Measurements from ENCODE around the gene TBC1D19. TPM values are rescaled to one million over a fixed set of nuclear protein-coding genes. Genes with fewer than 3 reads are reported as not detected.
"Not testable (repeated sequence)": the region's sequence is repeated elsewhere in the genome, so short reads cannot be mapped to it uniquely, and the experiment has no call there.

The TBC1D19 gene
- polyA plus RNA-seq, 1 donor: 10.4 TPM

DNA sequence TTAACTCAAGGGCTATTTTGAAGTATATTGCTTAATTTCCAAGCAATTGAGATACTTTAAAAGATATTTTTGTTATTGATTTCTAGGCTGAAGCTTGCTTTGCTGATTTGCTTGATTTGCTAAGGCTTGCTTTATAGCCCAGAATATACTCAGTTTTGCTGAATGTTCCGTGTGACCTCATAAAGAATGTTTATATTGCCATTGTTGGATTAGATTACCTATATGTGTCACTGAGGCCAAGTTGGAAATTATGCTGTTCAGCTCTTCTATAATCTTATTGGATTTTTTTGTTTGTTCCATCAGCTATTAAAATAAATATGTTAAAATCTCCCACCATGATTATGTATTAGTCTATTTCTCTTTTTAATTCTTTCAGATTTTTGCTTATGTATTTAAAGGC lies 13.0 kb downstream of the TBC1D19 start:
- no peak for DNase-seq (ENCODE audit: low read depth)

DNA sequence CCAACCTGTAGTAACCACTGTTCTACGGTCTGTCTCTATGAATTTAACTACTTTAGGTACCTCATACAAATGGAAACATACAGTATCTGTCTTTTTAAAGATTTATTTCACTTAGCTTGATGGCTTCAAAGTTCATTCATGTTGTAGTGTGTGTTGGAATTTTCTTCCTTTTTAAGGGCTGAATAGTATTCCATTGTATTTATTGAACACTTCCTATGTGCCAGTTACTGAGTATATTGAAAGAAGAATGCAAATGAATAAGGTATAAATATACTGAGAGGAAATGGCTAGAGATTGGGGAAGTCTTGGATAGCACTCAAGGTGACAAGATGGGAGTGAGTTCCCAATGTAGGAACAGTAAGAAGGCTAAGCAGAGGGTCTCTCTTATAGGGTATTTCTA lies 17.3 kb downstream of the TBC1D19 start:
- no peak for DNase-seq (ENCODE audit: low read depth)

DNA sequence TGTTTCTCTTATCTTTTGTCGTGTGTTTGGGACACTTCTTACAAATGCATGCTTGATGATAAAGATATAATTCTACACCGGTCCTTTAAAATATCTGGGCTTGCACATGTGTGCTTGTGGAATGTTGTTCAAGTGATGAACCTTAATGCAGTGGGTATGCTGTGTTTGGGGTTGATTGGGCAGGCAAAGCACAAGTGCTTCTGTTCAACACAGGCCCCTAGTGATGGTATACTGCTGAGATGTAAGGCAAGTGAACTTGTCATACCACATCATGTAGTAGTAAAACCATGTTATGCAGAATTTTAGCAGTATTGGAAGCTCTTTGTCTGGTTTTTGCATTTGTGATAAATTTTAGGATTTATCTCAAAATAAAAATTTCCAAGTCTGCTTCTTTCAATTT lies 23.9 kb downstream of the TBC1D19 start:
- DNase-seq (ENCODE audit: low read depth): no peak

DNA sequence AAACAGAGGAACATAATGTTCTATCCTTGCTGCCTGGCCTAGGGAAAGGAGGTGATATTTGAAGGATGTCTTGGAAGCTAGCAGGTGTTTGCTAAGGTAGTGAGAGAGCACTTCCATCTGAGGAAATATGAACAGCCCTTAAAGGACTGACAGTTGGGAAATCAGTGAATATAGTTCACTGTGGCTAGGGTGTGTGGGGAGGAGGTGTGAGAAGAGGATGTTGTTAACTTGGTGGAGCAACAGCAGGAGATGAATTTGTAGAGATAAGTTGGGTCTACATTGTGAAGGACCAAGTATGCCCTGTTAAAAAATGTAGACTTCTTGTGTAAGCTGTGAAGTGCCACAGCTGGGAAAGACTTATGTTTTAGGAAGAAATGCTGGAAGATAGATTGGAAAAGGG lies 25.5 kb downstream of the TBC1D19 start:
- DNase-seq (ENCODE audit: low read depth): no peak

DNA sequence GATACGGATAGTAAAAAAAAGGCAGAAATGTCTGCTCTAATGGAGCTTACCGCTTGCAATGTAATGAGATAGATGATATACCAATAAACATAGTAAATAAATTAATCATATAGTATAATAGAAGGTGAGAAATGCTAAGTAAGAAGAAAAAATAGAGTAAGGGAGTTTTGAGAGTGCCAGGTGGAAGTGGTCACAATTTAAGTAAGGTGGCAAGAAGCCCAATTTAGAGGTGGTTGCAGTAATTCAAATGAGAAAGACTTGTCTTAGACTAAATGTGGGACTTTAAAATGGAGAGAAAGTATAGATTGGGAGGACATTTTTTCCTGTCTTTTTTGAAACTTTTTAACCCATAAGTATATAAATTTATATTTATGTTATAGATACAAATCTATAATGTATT lies 26.0 kb downstream of the TBC1D19 start:
- DNase-seq (ENCODE audit: low read depth): no peak

DNA sequence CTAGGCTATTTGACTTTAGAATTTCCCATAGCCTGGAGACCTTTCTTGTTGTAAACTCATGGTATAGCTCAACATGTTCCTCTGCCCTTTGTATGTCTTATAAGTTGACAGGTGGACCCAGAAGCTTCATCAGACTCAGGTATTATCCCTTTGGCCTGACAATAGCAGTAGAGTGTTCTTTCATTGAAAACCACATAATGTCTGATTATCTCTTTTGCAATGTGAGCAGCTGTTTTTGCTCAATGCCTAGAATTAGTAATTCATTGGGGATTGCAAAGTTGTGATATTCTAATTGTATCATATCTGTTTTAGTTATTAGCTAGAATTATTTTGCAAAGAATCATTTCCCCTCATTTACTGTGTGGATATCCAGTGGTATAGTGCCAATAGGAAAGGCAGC lies 27.5 kb downstream of the TBC1D19 start:
- no peak for DNase-seq (ENCODE audit: low read depth)

DNA sequence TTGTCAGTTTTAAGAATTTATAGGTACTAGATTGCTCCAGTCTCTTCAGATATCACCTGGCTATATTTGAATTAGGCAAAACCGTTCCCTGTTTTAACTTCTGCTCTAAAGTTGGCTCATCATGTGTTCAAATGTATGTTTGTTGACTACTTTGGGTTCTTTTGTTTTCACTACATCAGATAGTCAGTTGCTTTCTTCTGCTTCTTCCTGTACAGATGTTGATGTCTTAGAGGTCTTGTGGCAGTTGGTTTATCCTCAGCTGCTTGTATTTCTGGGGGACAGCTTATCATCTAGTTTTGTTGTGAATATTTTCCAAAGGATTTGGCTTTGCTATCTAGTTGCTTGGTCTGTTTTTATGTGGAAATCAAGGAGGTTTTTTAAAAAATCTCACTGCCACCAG lies 28.0 kb downstream of the TBC1D19 start:
- DNase-seq (ENCODE audit: low read depth): no peak

DNA sequence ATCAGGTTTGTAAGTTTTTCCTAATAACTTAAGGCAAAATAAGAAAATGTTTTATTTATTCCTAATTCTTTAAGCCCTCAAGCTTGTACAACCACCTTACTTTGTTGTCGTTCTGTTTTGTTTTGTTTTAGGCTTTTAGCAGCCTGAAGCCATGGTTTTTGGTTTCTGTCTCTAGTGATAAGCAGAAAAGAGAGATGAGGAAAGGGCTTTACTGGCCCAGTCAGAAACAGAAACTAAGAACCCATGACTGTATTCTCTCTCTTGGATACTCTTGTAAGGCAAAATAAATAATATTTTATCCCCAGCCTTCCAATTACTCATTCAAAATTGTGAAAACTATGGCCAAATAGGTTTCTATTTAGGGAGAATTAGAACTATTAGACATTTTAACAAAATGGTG lies 29.4 kb downstream of the TBC1D19 start:
- DNase-seq (ENCODE audit: low read depth): no peak

DNA sequence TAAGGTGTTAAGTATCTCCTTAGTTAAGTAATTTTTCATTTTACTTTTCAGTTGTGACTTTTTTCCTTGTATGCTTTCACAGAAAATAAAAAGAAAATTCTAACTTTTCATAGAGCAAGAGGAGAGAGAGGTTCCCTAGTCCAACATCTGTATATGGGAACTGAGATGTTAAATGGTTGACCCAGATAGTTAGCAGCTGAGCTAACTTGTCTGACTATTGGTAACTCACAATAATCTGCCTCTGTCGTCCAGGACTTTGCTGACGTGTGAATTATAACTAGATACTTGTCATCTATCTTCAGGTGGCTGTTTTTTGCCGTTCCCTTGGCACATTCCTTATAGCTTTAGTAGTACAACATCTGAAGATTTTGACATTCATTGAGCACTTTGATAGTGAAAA lies 29.9 kb downstream of the TBC1D19 start:
- no peak for DNase-seq (ENCODE audit: low read depth)

DNA sequence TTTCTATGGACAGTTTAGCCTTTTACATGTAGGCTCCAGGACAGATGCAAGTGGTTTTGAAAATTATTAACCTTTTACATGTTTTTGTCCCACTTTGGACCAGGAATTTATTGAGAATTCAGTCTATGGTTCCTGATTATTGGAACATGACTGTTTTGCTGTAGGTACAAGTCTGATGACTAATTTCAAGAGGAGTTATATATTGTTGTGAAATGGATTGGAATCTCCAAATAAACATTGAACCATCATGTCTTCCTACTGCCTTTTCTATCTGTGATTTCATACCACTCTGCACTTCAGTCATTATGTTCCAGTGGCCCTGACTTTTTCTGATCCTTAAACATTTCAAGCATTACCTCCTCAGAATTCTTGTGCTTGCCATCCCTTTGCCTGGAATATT lies 35.9 kb downstream of the TBC1D19 start:
- DNase-seq (ENCODE audit: low read depth): no peak

DNA sequence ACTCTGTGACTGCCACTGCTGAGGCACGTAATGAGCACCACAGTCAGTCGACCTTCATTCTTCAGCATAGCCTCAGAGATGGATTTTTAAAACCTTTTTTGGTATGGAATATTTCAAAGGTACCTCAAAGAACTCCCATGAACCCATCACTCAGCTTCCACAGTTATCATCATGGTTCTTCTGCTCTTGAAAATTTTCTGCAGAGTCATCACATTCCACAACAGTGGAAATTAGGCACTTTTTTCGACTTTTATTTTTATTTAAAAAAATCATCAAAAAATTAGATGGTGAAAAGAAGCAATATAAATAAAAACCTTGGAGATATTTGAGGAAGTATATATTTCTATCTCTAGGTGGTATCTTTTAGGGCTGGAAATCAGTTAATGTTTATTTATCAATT lies 37.5 kb downstream of the TBC1D19 start:
- no peak for DNase-seq (ENCODE audit: low read depth)

DNA sequence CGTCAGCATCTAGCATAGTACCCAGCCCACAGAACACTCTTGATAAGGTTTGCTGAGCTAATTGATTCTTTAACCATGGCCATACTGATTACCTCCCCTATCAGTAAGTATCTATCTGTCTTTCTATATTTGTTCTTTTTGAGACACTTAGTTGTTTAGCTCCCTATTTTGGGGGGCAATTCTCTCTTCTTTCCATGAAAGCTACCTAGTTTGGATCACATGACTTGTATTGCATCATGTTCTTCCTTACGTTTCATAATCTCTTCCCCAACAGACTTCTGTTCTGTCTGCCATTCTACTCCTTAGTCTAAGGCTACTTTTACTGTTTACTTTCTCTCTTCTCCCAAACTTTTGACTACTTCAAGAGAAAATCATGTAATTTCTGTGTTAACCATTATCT lies 39.0 kb downstream of the TBC1D19 start:
- no peak for DNase-seq (ENCODE audit: low read depth)

DNA sequence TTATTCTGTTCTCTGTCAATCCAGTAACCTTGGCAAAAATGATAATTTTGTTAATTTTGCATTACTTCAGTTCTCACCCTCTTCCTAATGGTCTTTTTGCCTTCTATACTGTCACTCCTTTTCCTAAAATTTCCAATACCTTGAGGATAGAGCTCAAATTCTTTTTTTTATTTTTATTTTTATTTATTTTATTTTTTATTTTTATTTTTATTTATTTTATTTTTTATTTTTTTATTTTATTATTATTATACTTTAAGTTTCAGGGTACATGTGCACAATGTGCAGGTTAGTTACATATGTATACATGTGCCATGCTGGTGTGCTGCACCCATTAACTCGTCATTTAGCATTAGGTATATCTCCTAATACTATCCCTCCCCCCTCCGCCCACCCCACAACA lies 42.8 kb downstream of the TBC1D19 start:
- not testable (repeated sequence) for DNase-seq (ENCODE audit: low read depth)

DNA sequence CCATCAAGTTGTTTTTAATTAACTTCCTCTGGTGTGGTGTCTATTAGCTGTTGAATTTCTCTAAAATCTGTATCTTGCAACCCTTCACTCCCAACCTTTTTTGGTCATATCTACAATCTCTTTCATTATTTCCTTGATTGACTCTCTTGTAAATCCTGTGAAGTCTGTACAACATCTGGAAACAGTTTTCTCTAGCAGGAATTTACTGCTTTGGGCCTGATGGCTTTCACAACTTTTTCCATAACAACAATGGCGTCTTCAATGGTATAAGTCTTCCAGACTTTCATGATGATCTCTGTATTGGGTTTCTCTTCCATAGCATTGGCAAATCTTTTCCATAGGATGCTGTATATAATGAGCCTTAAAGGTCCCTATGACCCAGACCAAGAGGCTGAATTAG lies 49.0 kb downstream of the TBC1D19 start:
- DNase-seq (ENCODE audit: low read depth): no peak

DNA sequence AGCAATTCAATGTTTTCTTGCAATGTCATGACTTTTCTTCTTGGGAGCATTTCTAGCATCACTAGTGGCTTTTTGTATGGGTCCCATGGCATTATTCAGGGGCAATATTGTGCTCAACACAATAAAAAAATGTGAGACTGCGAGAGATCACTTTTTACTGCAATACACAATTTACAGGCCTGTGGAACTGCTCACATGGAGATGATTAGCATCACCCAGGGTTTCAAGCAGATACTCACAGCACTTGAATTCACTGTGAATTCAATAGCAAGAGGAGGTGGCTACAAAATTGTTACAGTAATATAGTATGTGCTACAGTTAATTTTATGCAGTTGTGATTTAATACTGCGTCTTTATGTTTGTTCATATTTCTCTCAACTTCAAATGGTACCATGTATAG lies 50.4 kb downstream of the TBC1D19 start:
- DNase-seq (ENCODE audit: low read depth): no peak

DNA sequence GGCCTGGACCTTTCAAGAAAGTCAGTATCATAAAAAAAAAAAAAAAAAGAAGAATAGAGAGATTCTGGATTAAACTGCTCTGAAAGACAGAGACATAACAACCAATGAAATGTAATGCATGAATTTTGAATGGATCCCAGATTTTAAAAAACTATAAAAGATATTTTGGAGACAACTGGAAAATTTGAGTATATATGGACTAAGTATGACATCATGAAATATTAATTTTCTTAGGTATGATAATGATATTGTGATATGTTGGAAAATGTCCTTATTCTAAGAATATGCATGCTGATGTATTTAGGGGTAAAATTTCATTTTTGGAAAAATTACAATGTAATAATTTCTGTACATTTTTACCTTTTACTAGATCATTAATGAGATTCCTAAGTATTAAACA lies 52.6 kb downstream of the TBC1D19 start:
- DNase-seq (ENCODE audit: low read depth): no peak

DNA sequence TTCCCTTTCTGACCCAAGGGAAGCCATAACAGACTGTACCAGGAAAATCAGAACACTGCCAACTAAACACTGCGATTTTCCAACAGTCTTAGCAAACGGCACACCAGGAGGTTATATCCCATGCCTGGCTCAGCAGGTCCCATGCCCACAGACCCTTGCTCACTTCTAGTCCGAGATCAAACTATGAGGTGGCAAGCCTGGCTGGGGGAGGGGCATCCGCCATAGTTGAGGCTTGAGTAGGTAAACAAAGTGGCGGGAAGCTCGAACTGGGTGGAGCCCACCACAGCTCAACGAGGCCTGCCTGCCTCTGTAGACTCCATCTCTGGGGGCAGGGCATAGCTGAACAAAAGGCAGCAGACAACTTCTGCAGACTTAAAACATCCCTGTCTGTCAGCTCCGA lies 56.8 kb downstream of the TBC1D19 start:
- not testable (repeated sequence) for DNase-seq (ENCODE audit: low read depth)

DNA sequence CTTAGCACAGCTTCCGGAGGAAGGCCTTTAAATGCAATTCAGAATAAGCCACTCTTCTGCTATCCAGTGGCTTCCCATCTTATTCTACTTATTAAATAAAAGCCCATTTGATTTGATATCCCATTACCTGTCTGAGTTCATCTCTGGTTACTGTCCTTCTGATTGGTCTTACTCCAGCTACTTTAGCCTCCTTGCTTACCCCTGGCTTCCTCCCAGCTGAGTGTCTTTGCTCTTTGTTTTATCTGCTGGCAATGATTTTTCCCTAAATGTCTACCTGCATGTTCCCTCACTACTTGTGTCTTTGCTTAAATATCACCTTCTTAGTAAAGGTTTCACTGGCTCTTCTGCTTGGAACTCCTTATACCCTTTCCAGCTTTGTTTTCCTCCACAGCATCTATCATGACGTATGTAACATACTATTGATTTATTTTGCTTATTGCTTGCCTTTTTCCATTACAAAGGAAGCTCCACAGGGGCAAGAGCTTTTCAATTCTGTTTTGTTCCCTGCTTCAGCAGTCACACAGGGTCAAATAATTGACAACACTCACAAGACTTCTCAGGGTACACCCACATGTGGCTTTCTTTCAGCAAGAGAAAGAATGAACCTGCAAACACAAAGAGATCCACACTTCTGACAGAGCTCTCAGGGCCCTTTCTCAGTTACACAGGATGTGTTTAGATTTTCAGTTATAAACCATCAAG lies 63.8 kb downstream of the TBC1D19 start:
- DNase-seq (ENCODE audit: low read depth): no peak

DNA sequence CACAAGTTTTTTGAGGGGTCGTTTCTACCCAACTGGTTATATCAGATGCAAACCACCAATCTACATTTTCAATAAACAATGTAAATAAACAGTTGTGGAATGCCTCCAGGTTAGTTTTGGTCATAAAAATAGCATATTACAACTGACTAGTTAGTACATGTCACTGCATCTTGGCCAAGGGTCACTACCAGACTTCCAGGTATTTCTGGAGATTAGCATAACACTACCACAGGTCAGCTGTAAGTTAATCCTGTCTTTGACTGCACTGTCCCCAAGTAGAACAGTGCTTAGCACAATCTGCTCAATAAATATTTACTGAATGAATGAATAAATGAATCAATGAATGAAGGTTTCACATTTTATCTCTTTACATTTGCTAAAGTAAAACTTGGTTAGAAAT lies 64.4 kb downstream of the TBC1D19 start:
- DNase-seq (ENCODE audit: low read depth): no peak

DNA sequence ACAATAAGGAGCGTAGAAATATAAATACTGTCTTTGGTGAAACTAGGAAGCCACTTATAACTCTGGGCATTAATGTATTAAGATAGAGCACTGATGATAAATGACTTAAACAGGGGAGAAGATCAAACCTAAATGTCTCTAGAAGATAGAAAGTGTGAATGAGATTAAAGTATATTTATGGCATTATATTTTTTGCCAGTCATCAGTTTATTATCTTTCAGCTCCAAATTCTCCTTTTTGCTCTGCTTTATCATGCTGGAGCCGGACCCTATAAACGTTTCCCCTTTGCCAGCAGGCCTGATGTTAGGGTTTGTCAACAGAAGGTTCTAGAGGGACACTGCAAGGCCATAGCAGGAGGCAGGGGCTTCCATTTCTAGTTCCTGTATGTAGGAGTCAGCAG lies 76.4 kb downstream of the TBC1D19 start:
- DNase-seq (ENCODE audit: low read depth): no peak

DNA sequence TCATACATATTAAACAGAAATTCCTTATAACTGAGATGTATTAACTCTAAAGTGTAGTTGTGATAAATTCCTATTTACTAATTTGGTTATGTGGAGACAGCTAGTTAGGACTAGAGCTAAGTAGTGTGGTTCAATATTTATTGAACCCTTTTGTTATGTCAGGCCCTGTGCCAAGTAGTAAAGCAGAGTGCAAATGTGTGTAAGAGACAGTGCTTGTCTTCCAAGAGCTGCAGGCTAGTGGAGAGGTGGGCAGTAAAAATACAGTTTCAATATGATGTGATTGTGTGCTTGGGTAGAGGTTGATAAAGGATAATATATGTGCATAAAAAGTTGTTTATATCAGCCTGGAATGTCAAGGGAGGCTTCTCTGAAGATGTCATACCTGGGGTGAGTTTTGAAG lies 80.0 kb downstream of the TBC1D19 start:
- no peak for DNase-seq (ENCODE audit: low read depth)

DNA sequence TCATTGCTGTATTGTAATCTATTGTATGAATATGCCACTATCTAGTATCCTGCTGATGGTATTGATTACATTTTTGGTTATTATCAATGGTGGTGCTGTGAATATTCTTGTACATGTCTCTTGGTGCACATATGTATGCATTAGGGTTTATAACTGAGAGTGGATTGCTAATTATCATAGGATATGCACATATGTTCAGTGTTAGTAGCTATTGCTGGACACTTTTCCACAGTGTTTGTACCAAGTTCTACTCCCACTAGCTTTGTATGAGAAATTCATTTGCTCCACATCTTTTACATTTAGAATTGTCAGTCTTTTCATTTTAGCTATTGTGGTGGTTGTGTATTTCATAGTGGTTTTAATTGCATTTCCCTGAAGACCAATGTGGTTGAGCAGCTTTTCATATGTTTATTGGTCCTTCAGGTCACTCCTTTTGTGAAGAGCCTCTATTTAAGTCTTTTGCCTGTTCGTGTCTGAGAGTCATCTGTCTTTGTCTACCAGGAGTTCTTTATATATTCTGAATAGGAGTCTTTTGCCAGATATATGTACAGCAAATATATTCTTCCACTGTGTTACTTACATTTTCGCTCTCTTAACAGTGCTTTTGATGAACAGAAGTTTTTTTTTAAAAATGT lies 87.1 kb downstream of the TBC1D19 start:
- DNase-seq (ENCODE audit: low read depth): no peak

DNA sequence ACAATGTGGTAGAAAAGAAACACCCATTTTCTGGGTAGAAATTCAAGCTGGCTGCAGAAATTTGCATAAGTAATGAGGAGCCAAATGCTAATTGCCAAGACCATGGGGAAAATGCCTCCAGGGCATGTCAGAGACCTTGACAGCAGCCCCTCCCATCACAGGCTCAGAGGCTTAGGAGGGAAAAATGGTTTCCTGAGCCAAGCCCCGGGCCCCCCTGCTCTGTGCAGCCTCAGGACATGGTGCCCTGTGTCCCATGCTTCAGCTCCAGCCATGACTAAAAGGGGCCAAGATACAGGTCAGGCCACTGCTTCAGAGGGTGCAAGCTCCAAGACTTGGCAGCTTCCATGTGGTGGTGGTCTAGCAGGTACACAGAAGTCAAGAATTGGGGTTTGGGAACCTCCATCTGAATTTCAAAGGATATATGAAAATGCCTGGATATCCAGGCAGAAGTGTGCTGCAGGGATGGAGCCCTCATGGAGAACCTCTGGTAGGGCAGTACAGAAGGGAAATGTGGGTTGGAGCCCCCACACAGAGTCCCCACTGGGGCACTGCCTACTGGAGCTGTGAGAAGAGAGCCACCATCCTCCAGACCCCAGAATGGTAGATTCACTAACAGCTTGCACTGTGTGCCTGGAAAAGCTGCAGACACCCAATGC lies 95.3 kb downstream of the TBC1D19 start:
- DNase-seq (ENCODE audit: low read depth): not testable (repeated sequence)

Measured in forelimb muscle (tissue), 1 donor.